Measurements from ENCODE around the gene HLA-F. TPM values are rescaled to one million over a fixed set of nuclear protein-coding genes. Genes with fewer than 3 reads are reported as not detected.

Gene HLA-F
- total RNA-seq, 1 experiment from 2014 or later = 7.6 TPM

GRCh38 chr6:29760328-29760727, 37.1 kb downstream of the HLA-F start:
- no peaks in the 10 kb centered on the region for H3K36me3 ChIP-seq (ENCODE audit: low read depth)
- no peaks in the 10 kb centered on the region for H3F3A ChIP-seq (ENCODE audit: insufficient read depth, low read depth)
- H4K20me1 ChIP-seq (ENCODE audit: insufficient read depth) = no peaks in the 10 kb centered on the region
- H2AFZ ChIP-seq = no peak overlapping the region
- H3K4me1 ChIP-seq (replicated peaks; ENCODE audit: insufficient read depth) = peaks cover 38% of the 10 kb centered on the region
- BruUV-seq (replicated peaks) = no TSS peak
- DNase-seq = no peak
- no peak overlapping the region for H3K4me3 ChIP-seq
- H3K4me2 ChIP-seq = no peak overlapping the region
- POLR2A ChIA-PET (ENCODE audit: unreplicated experiment) = no interaction called here
- H3K27ac ChIP-seq = no peak overlapping the region
- no peak for TF ChIP-seq CTCF (conservative IDR thresholded peaks at IDR 0.05)
- TF ChIP-seq EZH2 (IDR thresholded peaks at IDR 0.05; ENCODE audit: low read depth) = no peak
- intact Hi-C loops (cut with micrococcal nuclease; ENCODE audit: unreplicated experiment) = no loop called here
- no peaks in the 10 kb centered on the region for H3K27me3 ChIP-seq (ENCODE audit: insufficient read depth, low read depth)
- H3K9me2 ChIP-seq (ENCODE audit: insufficient read depth) = no peaks in the 10 kb centered on the region
- CTCF ChIA-PET = no interaction called here
- H3K9me3 ChIP-seq (ENCODE audit: insufficient read depth, low read depth) = no peaks in the 10 kb centered on the region
- H3K79me2 ChIP-seq (ENCODE audit: low read depth) = no peaks in the 10 kb centered on the region

- Histone ChIP-seq H3K4me2 (no peak overlapping the region), H3K4me1 (replicated peaks; ENCODE audit: insufficient read depth) (peaks cover 33% of the 10 kb centered on the region), H2AFZ (no peak overlapping the region), H3K36me3 (ENCODE audit: low read depth) (no peaks in the 10 kb centered on the region), H3K27ac (no peak overlapping the region), H3K79me2 (ENCODE audit: low read depth) (no peaks in the 10 kb centered on the region), H4K20me1 (ENCODE audit: insufficient read depth) (no peaks in the 10 kb centered on the region), H3K4me3 (no peak overlapping the region), H3K9me3 (ENCODE audit: insufficient read depth, low read depth) (no peaks in the 10 kb centered on the region), H3K27me3 (ENCODE audit: insufficient read depth, low read depth) (no peaks in the 10 kb centered on the region), H3K9me2 (ENCODE audit: insufficient read depth) (no peaks in the 10 kb centered on the region), H3F3A (ENCODE audit: insufficient read depth, low read depth) (no peaks in the 10 kb centered on the region)
- no TSS peak for BruUV-seq (replicated peaks)
- no peak for TF ChIP-seq CTCF (conservative IDR thresholded peaks at IDR 0.05)
- TF ChIP-seq EZH2 (IDR thresholded peaks at IDR 0.05; ENCODE audit: low read depth) = no peak
- intact Hi-C loops (cut with micrococcal nuclease; ENCODE audit: unreplicated experiment) = loop anchor here (2.0 kb wide), 1 partner anchor 29 kb away; no protein-coding TSS in a partner anchor
- CTCF ChIA-PET = interaction anchor here (1.5 kb wide), 1 partner anchor 8 kb away, joined by 7 read pairs; no protein-coding TSS in a partner anchor
- POLR2A ChIA-PET (ENCODE audit: unreplicated experiment) = no interaction called here
- no peak for DNase-seq
These were observed 38.8 kb downstream of the HLA-F start for GRCh38 chr6:29762051-29762450.

GRCh38 chr6:29762781-29763214, 39.6 kb downstream of the HLA-F start:
- H3K36me3 ChIP-seq (ENCODE audit: low read depth) = no peaks in the 10 kb centered on the region
- H3K27ac ChIP-seq = no peak overlapping the region
- no peak overlapping the region for H3K4me3 ChIP-seq
- no peak overlapping the region for H2AFZ ChIP-seq
- ChIA-PET CTCF (interaction anchor here (0.6 to 1.5 kb wide), 2 partner anchors 9 to 16 kb away, joined by 7 read pairs; no protein-coding TSS in a partner anchor), POLR2A (ENCODE audit: unreplicated experiment) (no interaction called here)
- BruUV-seq (replicated peaks) = no TSS peak
- H3K4me1 ChIP-seq (replicated peaks; ENCODE audit: insufficient read depth) = peaks cover 25% of the 10 kb centered on the region
- H3K9me3 ChIP-seq (ENCODE audit: insufficient read depth, low read depth) = no peaks in the 10 kb centered on the region
- no peaks in the 10 kb centered on the region for H3K27me3 ChIP-seq (ENCODE audit: insufficient read depth, low read depth)
- H3K79me2 ChIP-seq (ENCODE audit: low read depth) = no peaks in the 10 kb centered on the region
- no peaks in the 10 kb centered on the region for H4K20me1 ChIP-seq (ENCODE audit: insufficient read depth)
- H3K4me2 ChIP-seq = no peak overlapping the region
- no peak for TF ChIP-seq CTCF (conservative IDR thresholded peaks at IDR 0.05)
- TF ChIP-seq EZH2 (IDR thresholded peaks at IDR 0.05; ENCODE audit: low read depth) = no peak
- no peaks in the 10 kb centered on the region for H3K9me2 ChIP-seq (ENCODE audit: insufficient read depth)
- no peak for DNase-seq
- no peaks in the 10 kb centered on the region for H3F3A ChIP-seq (ENCODE audit: insufficient read depth, low read depth)
- intact Hi-C loops (cut with micrococcal nuclease; ENCODE audit: unreplicated experiment) = loop anchor here (2.0 kb wide), 1 partner anchor 28 kb away; no protein-coding TSS in a partner anchor
